CD4-positive, alpha-beta T cell treated with Interleukin-4 for 4 hours (primary cell): Measurements from ENCODE around the gene RBL1.
"Not testable (repeated sequence)": the region's sequence is repeated elsewhere in the genome, so short reads cannot be mapped to it uniquely, and the experiment has no call there.

ENCODE experiments used
- DNase-seq: peaks from one replicate; pipeline ENCODE4 v3.0.0-alpha.2; 2020

RBL1 gene

DNA sequence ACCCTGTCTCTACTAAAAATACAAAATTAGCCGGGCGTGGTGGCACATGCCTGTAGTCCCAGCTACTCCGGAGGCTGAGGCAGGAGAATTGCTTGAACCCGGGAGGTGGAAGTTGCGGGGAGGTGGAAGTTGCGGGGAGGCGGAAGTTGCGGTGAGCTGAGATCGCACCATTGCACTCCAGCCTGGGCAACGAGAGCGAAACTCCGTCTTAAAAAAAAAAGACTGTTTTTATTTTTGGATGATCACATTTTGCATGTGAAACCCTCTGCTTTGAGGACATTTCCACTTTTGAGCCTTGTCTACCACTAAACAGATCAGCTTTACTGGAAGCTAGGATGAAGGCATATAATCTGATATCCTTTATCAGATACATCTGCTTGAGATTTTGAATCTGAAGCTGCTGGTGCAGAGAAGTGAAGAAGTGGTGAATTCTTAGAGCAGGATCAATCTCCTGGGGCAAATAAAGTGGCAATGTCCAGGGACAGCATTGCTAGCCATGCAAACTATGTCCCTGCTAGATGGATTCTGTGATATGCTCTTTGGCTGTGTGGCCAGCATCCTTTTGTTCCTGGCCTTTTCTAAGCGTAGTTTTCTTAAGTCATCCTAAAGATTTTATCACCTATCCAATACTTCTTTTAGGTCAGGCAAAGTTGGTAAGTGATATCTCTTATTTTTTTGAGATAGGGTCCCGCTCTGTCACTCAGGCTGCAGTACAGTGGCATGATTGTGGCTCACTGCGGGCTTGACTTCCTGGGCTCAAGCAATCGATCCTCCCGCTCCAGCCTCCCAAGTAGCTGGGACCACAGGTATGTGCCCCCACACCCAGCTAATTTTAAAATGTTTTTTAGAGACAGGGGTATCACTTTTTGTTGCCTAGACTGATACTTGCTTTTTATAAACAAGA, 23.3 kb downstream of the RBL1 start:
- DNase-seq, result no peak

DNA sequence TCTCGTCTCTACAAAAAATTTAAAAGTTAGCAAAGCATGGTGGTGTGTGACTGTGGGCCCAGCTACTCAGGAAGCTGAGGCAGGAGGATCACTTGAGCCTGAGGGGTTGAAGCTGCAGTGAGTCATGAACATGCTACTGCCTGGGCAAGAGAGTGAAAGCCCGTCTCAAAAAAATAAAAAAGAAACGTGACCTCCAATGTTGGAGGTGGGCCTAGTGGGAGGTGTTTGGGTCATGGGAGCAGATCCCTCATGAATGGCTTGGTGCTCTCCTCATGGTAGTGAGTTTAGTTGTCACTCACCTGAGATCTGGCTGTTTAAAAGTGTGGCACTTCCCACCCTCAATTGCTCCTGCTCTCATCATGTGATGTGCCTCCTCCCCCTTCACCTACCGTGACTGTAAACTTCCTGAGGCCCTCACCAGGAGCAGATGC, 24.3 kb downstream of the RBL1 start:
- peak; percentile 51 for DNase-seq

DNA sequence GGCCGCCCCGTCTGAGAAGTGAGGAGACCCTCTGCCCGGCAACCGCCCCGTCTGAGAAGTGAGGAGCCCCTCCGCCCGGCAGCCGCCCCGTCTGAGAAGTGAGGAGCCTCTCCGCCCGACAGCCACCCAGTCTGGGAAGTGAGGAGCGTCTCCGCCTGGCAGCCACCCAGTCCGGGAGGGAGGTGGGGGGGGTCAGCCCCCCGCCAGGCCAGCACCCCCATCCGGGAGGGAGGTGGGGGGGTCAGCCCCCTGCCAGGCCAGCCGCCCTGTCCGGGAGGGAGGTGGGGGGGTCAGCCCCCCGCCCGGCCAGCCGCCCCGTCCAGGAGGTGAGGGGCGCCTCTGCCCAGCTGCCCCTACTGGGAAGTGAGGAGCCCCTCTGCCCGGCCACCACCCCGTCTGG, 26.2 kb downstream of the RBL1 start:
- not testable (repeated sequence) for DNase-seq

DNA sequence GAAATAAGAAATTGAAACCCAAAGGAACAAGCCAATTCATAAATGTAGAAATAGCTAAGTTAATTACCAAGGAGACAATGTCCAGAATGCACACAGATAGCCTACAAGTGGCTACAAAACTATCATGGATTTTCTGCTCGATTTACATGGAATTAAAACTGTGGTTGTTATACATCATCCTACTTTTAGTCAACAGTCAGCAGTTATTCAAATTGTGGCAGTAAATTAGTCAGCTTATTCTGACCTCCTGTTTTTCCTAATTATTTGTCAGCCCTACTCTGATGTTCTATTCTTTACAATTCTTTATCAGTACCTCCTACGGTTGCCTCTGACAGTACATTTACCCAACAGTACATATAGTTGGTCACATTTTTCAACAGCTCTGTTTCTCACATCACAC, 29.6 kb downstream of the RBL1 start:
- DNase-seq, result no peak

DNA sequence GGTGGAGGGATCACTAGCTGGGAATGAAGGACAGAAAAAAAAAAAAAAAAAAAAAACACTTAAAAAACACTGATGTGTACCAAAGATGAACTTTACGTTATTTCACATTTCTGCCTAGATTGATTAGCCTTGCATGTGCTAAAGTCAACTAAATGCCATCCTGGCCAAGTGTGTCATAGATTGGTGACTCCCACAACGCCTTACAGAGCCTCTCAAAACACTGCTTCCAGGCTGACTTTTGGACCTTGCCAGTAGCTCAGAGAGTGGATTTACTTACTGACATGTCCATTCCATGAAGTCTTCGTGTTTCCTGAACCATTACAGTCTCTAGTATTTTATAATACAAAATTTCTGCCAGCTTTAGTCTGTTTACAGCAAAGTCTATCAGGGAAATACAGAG, 40.5 kb downstream of the RBL1 start:
- no peak for DNase-seq

DNA sequence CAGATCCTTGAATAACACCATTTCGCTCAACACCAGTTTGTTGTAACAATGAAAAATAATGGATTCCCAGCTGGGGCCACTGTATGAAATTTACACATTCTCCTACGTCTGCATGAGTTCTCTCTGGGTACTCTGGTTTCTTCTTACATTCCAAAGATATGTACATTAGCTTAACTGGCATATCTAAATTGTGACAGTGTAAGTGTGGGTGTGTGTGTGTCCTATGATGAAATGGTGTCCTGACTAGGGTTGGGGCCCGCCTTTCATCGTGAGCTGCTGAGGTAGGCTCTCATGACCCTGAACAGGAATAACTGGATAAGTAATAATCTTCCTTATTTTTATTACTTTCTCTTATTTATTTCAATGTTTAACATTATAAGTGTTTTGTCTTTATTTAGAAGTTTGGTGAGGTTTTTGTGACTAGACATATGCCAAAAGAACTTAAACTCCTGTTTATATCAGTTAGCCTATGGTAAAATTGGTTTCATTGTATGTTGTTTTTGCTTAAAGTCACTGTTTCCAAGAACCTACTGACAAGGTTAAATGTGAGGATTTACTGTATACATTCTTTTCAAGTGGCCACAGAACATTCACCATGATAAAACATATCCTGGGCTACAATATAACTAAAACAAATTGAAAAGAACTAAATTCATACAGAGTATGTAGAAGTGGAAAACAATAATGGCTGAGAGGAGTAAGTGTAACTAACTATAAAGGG, 42.4 kb downstream of the RBL1 start:
- no peak for DNase-seq

DNA sequence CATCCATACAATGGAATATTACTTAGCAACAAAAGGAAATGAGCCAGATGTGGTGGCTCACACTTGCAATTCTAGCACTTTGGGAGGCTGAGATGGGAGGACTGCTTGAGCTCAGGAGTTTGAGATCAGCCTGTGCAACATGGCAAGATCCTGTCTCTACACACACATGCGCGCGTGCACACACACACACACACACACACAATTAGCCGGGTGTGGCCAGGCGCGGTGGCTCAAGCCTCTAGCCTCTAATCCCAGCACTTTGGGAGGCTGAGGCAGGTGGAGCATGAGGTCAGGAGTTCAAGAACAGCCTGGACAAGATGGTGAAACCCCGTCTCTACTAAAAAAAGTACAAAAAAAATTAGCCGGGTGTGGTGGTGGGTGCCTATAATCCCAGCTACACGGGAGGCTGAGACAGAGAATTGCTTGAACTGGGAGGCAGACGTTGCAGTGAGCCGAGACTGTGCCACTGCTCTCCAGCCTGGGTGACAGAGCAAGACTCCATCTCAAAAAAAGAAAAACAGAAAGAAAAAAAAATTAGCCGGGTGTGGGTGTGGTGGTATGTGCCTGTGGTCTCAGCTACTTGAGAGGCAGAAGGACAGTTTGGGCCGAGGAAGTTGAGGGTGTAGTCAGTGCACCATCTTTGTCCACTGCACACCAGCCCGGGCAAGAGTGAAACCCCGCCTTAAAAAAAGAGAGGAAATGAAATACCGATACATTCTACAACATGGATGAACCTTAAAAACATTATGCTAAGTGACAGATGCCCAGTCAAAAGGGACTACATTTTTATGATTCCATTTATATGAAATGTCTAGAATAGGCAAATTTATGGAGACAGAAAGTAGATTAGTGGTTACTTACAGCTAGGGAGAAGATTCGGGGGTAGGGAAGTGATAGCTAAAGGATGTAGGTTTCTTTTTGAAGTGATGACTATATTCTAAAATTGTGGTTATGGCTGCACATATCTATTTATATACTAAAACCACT, 52.5 kb downstream of the RBL1 start:
- DNase-seq, result peak; percentile 59

DNA sequence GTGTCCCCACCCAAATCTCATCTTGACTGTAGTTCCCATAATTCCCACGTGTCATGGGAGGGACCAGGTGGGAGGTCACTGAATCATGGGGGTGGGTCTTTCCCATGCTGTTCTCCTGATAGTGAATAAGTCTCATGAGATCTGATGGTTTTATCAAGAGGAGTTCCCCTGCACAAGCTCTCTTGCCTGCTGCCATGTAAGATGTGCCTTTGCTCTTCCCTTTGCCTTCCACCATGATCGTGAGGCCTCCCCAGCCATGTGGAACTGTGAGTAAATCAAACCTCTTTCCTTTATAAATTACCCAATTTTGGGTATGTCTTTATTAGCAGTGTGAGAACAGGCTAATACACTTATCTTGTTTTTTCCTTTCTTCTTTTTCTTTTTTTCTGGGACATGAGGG, 56.4 kb downstream of the RBL1 start:
- DNase-seq, result not testable (repeated sequence)

DNA sequence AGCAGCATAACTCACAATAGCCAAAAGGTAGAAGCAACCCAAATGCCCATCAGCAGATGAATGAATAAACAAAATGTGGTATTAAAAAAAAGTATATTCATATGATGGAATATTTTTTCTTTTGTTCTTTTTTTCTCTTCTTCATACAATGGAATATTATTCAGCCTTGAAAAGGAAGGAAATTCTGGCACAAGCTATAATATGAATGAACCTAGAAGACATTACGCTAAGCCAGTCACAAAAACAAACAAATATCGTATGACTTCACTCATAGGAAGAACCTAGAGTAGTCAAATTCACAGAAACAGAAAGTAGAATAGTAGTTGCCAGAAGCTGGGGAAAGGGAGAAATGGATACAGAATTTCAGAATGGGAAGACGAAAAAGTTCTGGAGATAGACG, 63.7 kb downstream of the RBL1 start:
- DNase-seq, result no peak

DNA sequence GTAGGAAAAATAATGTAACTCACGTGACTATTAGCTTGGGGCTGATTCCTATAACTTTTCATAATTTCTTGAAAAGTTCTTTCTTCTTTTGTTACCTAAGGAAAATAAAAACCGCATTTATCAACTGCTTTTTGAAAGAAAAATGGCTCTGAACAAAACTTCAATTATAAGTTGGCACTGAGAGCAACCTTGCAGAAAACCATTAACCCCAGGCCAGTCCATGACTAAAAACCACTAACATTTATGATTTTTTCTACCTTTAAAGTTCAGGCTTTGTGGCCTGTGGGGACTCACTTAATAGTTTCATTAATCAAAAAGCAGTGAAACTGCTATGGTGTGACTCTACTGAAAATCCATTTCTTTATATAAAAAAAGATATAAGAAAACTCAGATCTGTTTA, 75.2 kb downstream of the RBL1 start:
- DNase-seq, result no peak

DNA sequence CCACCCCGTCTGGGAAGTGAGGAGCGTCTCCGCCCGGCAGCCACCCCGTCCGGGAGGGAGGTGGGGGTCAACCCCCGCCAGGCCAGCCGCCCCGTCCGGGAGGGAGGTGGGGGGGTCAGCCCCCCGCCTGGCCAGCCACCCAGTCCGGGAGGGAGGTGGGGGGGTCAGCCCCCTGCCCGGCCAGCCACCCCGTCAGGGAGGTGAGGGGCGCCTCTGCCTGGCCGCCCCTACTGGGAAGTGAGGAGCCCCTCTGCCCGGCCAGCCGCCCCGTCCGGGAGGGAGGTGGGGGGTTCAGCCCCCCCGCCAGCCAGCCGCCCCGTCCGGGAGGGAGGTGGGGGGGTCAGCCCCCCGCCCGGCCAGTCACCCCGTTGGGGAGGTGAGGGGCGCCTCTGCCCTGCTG, 83.2 kb downstream of the RBL1 start:
- not testable (repeated sequence) for DNase-seq

DNA sequence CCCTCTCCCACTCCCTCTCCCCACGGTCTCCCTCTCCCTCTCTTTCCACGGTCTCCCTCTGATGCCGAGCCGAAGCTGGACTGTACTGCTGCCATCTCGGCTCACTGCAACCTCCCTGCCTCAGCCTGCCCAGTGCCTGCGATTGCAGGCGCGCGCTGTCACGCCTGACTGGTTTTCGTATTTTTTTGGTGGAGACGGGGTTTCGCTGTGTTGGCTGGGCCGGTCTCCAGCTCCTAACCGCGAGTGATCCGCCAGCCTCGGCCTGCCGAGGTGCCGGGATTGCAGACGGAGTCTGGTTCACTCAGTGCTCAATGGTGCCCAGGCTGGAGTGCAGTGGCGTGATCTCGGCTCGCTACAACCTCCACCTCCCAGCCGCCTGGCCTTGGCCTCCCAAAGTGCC, 83.9 kb downstream of the RBL1 start:
- not testable (repeated sequence) for DNase-seq

DNA sequence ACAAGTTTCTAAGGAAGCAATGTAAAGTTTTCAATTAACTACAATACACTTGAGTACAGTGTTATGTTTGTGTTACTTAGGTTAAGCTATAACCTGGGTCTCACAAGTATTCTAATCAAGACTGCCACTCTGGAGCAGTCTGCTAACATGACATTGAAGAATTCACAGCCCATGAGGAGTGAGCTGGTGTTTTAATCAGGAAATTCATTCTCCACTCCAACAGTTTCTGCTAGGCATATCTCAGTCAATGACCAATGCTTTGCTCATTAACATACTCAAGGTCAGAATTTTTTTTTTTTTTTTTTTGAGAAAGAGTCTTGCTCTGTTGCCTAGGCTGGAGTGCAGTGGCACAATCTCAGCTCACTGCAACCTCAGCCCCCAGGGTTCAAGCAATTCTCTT, 84.7 kb downstream of the RBL1 start:
- DNase-seq, result no peak

DNA sequence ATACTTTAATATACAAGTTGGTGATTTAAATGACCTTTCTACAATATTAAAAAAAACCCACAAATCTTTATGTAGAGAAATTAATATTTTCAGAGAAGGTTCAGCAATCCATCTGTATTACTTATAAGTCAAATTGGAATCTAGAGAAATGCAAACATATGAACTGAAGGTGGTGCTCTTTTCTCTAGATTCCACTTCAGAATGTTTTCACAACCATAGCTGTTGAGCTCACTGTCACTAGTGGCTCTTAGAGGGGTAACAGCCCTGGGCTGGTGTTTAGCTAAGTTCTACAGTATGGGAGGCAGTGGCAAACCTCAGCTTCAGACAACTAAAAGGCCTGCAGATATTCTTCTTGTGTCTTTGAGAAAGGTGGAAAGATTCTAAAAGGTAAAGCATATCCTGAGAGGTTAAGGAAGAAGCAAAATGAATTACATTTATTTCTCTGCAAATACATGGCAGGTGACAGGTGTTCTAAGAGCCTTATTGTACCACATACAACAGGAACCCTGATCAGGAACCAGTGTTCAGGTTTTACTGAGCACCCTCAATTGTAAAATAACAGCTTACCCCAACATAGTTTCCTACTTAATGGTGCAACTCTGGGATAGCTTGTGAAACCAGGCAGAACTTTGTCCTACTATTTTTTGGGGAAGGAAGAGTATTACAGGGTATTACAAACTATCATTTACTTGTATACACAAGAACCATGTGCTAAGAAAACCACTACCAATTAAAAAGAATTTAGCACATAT, 87.7 kb downstream of the RBL1 start:
- DNase-seq, result peak; percentile 74

DNA sequence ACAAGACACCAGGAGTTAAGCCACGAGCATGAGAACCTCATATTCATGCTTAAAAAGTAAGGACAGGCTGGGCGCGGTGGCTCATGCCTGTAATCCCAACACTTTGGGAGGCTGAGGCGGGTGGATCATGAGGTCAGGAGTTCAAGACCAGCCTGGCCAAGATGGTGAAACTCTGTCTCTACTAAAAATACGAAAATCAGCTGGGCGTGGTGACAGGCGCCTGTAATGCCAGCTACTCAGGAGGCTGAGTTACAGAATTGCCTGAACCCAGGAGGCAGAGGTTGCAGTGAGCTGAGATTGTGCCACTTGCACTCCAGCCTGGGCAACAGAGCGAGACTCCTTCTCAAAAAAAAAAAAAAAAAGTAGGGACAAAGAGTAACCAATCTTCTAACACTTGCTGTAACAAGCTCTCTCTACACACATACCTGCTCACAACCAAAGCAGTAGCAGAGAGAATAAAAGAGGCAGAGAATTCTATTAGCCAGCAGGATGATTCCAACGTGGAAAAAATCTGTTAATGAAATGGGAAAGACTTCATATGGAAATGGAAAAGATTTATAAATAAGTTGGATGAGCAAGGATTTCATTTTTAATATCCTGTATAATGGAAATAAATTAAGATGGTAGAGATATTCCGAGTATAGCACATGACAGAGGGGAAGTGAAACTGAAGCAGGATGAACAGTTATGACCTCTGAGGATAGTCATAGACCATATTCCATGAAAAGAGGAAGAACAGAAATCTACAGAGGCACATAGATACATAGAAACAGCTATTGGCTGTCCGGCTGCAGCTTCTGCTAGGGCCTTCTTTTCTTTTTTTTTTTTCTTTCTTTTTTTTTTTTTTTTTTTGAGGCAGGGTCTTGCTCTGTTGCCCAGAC, 90.5 kb downstream of the RBL1 start:
- DNase-seq, result not testable (repeated sequence)

DNA sequence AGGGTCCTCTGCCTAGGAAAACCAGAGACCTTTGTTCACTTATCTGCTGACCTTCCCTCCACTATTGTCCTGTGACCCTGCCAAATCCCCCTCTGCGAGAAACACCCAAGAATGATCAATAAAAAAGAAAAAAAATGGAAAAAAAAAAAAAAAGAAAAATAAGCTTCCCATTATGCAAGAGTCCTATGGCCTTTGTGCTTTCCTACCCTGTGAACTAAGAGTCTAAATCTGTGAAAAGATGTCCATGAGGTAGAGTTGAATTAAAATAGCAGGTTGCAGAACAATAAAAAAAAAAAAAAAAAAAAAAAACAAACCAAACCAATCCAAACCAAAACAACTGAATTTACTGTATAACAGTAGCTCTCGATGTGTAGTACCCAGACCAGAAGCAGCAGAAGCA, 94.2 kb downstream of the RBL1 start:
- DNase-seq, result not testable (repeated sequence)

DNA sequence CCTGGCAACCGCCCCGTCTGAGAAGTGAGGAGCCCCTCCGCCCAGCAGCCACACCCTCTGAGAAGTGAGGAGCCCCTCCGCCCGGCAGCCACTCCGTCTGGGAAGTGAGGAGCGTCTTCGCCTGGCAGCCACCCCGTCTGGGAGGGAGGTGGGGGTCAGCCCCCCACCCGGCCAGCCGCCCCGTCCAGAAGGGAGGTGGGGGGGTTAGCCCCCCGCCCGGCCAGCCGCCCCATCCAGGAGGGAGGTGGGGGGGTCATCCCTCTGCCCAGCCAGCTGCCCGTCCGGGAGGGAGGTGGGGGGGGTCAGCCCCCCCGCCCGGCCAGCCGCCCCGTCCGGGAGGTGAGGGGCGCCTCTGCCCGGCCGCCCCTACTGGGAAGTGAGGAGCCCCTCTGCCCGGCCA, 95.6 kb downstream of the RBL1 start:
- not testable (repeated sequence) for DNase-seq

DNA sequence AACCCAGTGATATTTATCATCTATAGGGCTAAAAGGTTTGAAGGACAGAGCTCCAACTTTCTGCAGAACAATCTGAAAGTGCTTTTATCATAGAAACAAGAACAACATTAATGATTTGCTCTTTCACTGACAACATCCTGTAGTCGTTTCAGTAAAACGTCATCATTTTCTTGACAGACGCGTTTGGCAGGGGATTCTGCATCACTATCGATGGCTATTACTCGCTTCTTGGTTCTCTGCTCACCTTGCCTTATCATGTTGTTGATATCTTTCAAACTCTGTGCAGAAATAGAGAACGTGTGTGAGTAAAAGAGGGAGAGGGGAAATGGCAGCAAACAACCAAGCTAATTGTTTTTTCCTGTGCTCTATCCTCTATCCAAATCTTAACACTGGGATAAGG, 97.1 kb downstream of the RBL1 start:
- no peak for DNase-seq

DNA sequence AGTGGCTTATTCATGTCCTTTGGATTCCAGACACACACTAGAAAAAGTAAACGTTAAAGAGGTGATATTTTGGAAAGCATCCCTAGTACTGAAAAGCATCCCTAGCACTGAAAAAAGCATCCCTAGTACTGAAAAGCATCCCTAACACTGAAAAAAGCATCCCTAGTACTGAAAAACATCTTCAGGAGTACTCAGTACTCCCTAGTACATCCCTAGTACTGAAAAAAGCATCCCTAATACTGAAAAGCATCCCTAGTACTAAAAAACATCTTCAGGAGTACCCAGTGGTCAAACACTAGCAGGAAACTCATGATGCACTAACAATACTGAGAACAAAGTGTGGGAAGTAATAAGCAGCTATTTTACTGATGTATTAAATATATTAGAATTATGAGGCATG, 98.7 kb downstream of the RBL1 start:
- DNase-seq, result no peak

DNA sequence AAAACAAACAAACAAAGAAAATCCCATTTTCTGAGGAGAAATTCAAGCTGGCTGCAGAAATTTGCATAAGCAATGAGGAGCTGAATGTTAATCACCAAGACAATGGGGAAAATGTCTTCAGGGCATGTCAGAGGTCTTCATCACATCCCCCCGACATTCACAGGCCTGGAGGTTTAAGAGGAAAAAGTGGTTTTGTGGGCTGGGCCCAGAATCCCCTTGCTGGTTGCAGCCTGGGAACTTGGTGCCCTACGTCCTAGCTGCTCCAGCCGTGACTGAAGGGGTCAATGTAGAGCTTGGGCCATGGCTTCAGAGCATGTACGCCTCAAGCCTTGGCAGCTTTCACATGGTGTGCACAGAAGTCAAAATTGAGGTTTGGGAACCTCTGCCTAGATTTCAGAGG, 101.6 kb downstream of the RBL1 start:
- not testable (repeated sequence) for DNase-seq

DNA sequence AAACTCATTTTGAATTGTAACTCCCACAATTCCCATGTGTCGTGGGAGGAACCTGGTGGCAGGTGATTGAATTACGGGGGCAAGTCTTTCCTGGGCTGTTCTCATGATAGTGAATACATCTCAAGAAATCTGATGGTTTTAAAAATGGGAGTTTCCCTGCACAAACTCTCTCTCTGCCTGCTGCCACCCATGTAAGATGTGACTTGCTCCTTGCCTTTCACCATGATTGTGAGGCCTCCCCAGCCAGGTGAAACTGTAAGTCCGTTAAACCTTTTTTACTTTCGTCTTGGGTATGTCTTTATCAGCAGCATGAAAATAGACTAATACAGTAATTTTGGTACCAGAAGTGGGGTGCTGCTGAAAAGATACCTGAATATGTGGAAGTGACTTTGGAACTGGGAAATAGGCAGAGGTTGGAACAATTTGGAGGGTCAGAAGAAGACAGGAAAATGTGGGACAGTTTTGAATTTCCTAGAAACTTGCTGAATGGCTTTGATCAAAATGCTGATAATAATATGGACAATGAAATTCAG, 102.9 kb downstream of the RBL1 start:
- no peak for DNase-seq
